Activated T-cell treated with anti-CD3 and anti-CD28 coated beads, Interleukin-2, amount 50 U/mL, for 24 hours (primary cell): ENCODE results near the gene ANKRD24.
"Not testable (repeated sequence)": the region's sequence is repeated elsewhere in the genome, so short reads cannot be mapped to it uniquely, and the experiment has no call there.

Source experiments
- DNase-seq: peaks from one replicate; pipeline ENCODE4 v3.0.0-alpha.2; 2020
- H3K27ac Mint-ChIP-seq: 2 replicates; pipeline ENCODE4 v1.8.0; 2020; ENCODE audit warnings: mild to moderate bottlenecking, mixed read lengths
- H3K27me3 Mint-ChIP-seq: 2 replicates; pipeline ENCODE4 v1.8.0; 2020; ENCODE audit warnings: mixed read lengths
- H3K36me3 Mint-ChIP-seq: 2 replicates; pipeline ENCODE4 v1.8.0; 2020; ENCODE audit warnings: low read depth, mixed read lengths
- H3K4me1 Mint-ChIP-seq: 2 replicates; pipeline ENCODE4 v1.8.0; 2020; ENCODE audit warnings: low read depth, mixed read lengths
- H3K4me3 Mint-ChIP-seq: 2 replicates; pipeline ENCODE4 v1.8.0; 2020; ENCODE audit warnings: mild to moderate bottlenecking, moderate library complexity, mixed read lengths
- H3K9me3 Mint-ChIP-seq: 2 replicates; pipeline ENCODE4 v1.8.0; 2020; ENCODE audit warnings: mixed read lengths

Gene ANKRD24

DNA sequence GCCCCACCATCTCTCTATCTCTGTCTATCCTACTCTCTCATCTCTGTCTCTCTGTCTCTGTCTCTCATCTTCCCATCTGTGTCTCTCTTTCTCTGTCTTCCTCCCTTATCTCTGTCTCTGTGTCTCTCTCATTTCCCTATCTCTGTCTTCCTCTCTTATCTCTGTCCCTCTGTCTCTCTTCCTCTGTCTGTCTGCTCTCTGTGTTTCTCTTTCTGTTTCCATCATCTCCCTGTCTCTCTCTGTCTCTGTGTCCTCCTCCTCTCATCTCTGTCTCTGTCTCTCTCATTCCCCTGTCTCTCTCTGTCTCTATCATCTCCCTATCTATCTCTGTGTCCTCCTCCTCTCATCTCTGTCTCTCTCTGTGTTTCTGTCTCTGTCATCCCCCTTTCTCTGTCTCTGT lies 45.3 kb downstream of the ANKRD24 start:
- Mint-ChIP-seq H3K27me3 (peaks cover 16% of the 10 kb centered on the region), H3K4me1 (peaks cover 1% of the 10 kb centered on the region), H3K36me3 (no peaks in the 10 kb centered on the region), H3K9me3 (no peaks in the 10 kb centered on the region), H3K4me3 (no peak overlapping the region), H3K27ac (no peak overlapping the region)
- no peak for DNase-seq

DNA sequence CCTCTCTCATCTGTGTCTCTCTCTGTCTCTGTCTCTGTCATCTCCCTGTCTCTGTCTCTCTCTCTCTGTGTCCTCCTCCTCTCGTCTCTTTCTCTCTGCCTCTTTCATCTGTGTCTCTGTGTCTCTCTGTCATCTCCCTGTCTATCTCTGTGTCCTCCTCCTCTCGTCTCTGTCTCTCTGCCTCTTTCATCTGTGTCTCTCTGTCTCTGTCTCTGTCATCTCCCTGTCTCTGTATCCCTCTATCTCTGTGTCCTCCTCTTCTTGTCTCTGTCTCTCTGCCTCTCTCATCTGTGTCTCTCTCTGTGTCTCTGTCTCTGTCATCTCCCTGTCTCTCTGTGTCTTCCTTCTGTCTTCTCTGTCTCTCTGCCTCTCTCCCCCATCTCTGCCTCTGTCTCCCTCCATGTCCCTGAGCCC lies 46.3 kb downstream of the ANKRD24 start:
- Mint-ChIP-seq H3K36me3 (no peaks in the 10 kb centered on the region), H3K27me3 (peaks cover 21% of the 10 kb centered on the region), H3K27ac (no peak overlapping the region), H3K4me3 (no peak overlapping the region), H3K4me1 (peaks cover 1% of the 10 kb centered on the region), H3K9me3 (no peaks in the 10 kb centered on the region)
- DNase-seq = no peak

DNA sequence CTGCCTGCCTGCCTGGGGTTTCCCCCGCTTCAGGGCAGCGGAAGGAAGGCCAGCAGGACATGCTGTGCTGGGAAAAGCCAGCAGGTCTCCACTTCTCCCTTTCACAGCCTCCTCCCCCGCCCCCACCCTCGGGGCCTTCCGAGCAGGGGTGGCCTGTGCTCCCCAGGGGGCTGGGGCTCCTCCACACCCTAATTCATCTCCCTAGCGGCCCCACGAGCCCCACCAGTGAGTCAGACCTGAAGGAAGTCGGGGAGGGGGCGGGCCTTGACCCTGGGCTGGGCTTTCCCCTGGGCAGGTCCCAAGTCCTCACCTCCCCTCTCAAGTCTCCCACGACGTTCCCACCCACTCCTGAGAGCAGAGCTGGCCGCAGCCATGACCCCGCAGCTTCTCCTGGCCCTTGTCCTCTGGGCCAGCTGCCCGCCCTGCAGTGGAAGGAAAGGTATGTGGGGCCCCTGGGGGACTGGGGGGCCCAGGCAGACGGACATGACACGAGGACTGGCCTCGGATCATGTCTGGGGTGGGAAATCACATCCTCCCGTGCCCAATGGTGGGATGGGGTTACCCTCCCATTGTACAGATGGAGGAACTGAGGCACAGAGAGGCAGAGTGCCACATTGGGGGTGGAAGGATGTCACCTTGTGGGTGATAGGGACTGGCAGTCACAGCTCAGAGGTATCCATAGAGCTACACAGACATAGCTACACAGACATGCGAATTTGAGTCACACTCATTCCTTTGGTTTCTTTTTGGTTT lies 46.9 kb downstream of the ANKRD24 start, which contains the start of gene EBI3:
TSS of gene EBI3 (plus strand) at position 345 of the 753 bp plus-strand sequence. CDS start at position 373, 28 bp downstream.
- H3K4me3 Mint-ChIP-seq = no peak within 1 kb of the TSS
- no peak within 1 kb of the TSS for H3K27ac Mint-ChIP-seq
- H3K4me1 Mint-ChIP-seq = peaks cover 1% of the 10 kb centered on the region
- H3K36me3 Mint-ChIP-seq = no peaks in the 10 kb centered on the region
- peaks cover 23% of the 10 kb centered on the region for H3K27me3 Mint-ChIP-seq
- peak; percentile 71 for DNase-seq
- no peaks in the 10 kb centered on the region for H3K9me3 Mint-ChIP-seq

DNA sequence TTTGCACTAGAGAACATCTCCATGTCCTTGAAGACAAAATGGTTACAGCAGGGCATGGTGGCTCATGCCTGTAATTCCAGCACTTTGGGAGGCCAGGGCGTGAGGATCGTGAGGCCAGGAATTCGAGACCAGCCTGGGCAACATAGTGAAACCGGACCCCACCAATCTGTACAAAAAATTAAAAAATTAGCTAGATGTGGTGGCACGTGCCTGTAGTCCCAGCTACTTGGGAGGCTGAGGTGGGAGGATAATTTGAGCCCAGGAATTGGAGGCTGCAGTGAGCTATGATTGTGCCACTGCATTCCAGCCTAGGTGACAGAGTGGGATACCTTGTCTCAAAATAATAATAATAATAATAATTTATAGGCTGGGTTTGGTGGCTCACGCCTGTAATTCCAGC lies 47.7 kb downstream of the ANKRD24 start:
- H3K36me3 Mint-ChIP-seq, H3K27ac Mint-ChIP-seq, H3K4me1 Mint-ChIP-seq, H3K4me3 Mint-ChIP-seq, H3K9me3 Mint-ChIP-seq, DNase-seq: not testable (repeated sequence)
- peaks cover 23% of the 10 kb centered on the region for H3K27me3 Mint-ChIP-seq

DNA sequence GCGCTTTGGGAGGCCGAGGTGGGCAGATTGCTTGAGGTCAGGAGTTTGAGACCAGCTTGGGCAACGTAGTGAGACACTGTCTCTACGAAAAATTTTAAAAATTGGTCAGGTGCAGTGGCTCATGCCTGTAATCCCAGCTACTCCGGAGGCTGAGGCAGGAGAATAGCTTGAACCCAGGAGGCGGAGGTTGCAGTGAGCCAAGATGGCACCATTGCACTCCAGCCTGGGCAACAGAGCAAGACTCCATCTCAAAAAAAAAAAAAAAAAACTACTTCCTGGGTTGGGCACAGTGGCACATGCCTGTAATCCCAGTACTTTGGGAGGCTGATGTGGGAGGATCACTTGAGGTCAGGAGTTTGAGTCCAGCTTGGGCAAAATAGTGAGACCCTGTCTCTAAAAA lies 49.0 kb downstream of the ANKRD24 start:
- not testable (repeated sequence) for H3K4me1 Mint-ChIP-seq, H3K36me3 Mint-ChIP-seq, H3K4me3 Mint-ChIP-seq, H3K9me3 Mint-ChIP-seq, DNase-seq, H3K27ac Mint-ChIP-seq
- peaks cover 23% of the 10 kb centered on the region for H3K27me3 Mint-ChIP-seq

DNA sequence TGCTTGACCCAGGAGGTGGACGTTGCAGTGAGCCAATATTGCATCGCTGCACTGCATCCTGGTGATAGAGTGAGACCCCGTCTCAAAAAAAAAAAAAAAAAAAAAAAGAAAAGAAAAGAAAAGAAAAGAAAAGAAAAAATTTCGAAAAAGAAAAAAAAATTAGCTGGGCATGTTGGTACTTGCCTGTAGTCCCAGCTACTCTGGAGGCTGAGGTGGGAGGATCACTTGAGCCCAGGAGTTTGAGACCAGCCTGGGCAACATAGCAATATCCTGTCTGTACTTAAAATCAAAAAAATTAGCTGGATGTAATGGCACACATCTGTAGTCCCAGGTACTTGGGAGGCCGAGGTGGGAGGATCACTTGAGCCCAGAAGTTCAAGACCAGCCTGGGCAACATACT lies 49.6 kb downstream of the ANKRD24 start:
- not testable (repeated sequence) for H3K4me3 Mint-ChIP-seq, H3K4me1 Mint-ChIP-seq, H3K27ac Mint-ChIP-seq, H3K9me3 Mint-ChIP-seq, H3K36me3 Mint-ChIP-seq, DNase-seq
- H3K27me3 Mint-ChIP-seq = peaks cover 23% of the 10 kb centered on the region

DNA sequence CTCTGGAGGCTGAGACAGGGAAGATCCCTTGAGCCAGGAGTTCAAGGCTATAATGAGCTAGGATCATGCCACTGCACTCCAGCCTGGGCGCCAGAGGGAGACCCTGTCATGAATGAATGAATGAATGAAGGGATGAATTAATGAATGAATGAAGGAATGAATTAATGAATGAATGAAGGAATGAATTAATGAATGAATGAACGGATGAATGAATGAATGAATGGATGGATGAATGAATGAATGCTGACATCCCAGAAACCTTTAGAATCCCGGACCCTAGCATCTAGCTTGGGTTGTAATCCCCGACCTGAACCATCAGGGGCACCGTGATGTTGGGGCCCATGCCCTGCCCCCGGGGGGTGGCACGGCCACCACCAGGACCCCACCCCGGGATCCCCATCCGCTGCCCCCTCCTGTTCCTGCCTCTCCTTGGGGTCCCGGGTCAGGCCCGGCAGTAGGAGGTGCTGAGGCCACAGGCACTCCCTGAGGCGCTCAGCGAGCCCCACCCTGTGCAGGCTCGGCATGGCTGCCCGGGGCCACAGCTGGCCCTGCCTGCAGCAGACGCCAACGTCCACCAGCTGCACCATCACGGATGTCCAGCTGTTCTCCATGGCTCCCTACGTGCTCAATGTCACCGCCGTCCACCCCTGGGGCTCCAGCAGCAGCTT lies 50.3 kb downstream of the ANKRD24 start:
- H3K9me3 Mint-ChIP-seq = no peaks in the 10 kb centered on the region
- no peaks in the 10 kb centered on the region for H3K4me1 Mint-ChIP-seq
- DNase-seq = no peak
- H3K27me3 Mint-ChIP-seq = peaks cover 23% of the 10 kb centered on the region
- H3K36me3 Mint-ChIP-seq = no peaks in the 10 kb centered on the region
- H3K4me3 Mint-ChIP-seq = no peak overlapping the region
- H3K27ac Mint-ChIP-seq = no peak overlapping the region

DNA sequence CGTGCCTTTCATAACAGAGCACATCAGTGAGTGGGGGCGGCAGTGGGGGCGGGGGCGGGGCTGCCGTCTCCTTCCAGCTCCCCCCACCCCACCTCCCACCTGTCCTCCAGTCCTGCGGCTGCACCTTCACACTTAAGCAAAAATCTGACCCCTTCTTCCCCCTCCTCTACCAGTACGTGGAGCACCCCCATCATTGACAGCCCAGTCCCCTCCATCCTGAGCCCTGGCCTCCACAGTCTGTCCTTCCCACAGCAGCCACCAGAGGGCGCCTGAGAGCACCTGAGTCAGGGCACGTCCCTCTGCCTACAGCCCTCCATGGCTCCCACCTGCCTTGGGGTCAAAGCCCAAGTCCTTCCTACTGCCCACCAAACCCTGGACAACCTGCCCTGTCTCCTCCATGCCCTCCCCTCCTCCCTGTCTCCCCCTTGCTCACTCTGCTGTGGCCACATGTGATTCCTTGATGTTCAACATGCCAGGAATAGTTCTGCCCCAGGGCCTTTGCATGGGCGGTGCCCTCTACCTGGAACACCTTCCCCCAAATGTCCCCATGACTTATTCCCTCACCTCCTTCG lies 50.9 kb downstream of the ANKRD24 start:
- Mint-ChIP-seq H3K9me3 (no peaks in the 10 kb centered on the region), H3K27me3 (peaks cover 23% of the 10 kb centered on the region), H3K36me3 (no peaks in the 10 kb centered on the region), H3K27ac (no peak overlapping the region), H3K4me1 (no peaks in the 10 kb centered on the region), H3K4me3 (no peak overlapping the region)
- DNase-seq = peak; percentile 81

DNA sequence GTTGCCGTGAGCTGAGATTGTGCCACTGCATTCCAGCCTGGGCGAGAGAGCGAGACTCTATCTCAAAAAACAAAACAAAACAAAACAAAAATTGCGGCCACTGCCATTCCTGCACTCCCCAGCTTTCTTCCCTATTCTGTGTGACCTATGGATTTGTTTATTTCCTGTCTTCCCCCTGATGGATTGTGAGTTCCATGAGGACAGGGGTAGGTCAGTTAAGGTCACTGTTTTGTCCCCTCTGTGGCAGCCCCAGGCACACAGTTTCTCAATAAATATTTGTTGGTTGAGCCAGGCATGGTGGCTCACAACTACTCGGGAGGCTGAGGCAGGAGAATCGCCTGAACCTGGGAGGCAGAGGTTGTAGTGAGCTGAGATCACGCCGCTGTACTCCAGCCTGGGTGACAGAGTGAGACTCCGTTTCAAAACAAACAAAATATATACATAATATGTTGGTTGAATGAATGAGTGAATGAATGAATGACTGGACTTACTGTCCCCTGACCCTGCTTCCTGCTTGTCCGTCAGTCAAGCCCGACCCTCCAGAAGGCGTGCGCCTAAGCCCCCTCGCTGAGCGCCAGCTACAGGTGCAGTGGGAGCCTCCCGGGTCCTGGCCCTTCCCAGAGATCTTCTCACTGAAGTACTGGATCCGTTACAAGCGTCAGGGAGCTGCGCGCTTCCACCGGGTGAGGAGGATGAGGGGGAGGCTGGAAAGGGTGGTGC lies 51.8 kb downstream of the ANKRD24 start:
- DNase-seq = no peak
- no peaks in the 10 kb centered on the region for H3K4me1 Mint-ChIP-seq
- no peaks in the 10 kb centered on the region for H3K36me3 Mint-ChIP-seq
- H3K9me3 Mint-ChIP-seq = no peaks in the 10 kb centered on the region
- no peak overlapping the region for H3K27ac Mint-ChIP-seq
- H3K4me3 Mint-ChIP-seq = no peak overlapping the region
- peaks cover 23% of the 10 kb centered on the region for H3K27me3 Mint-ChIP-seq

DNA sequence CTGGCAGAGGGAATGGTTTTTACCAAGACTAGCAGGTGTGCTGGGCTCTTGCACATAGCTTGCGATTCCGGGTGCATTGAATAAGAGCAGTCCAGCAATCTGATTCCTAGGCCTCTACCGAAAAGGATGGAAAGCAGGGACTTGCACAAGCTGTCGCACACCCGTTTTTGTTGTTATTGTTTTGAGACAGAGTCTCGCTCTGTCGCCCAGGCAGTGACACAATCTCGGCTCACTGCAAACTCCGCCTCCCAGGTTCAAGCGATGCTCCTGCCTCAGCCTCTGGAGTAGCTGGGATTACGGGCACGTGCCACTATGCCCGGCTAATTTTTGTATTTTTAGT lies 52.3 kb downstream of the ANKRD24 start:
- Mint-ChIP-seq H3K9me3 (no peaks in the 10 kb centered on the region), H3K27ac (no peak overlapping the region), H3K4me1 (no peaks in the 10 kb centered on the region), H3K27me3 (peaks cover 18% of the 10 kb centered on the region), H3K36me3 (no peaks in the 10 kb centered on the region), H3K4me3 (no peak overlapping the region)
- no peak for DNase-seq

DNA sequence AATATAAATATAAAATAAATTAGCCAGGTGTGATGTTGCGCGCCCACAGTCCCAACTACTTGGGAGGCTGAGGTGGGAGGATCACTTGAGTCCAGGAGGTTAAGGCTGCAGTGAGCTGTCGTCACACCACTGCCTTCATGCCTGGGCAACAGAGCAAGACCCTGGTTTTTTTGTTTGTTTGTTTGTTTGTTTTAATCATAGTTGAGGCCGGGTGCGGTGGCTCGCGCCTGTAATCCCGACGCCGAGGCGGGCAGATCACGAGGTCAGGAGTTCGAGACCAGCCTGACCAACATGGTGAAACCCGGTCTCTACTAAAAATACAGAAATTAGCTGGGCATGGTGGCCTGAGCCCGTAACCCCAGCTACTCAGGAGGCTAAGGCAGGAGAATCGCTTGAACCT lies 55.0 kb downstream of the ANKRD24 start:
- not testable (repeated sequence) for H3K4me1 Mint-ChIP-seq, H3K27me3 Mint-ChIP-seq, H3K4me3 Mint-ChIP-seq, H3K36me3 Mint-ChIP-seq, H3K27ac Mint-ChIP-seq, DNase-seq, H3K9me3 Mint-ChIP-seq

DNA sequence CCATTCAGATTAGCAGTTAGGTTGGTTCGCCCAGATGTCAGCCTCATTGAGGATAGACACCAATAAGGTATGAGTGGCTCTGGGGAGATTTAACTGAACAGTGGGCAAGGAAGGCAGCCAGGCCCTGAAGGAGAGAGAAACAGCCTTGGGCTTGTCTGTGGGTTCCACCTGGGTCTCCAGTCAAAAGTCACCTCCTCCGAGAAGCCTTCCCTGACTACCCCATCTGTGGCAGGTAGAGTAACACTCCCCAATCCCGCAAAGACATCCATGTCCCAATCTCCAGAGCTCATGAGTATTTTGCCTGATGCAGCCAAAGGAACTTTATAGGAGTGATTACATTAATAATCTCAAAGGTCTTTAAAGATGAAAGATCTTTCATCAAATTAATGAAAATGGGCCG lies 56.3 kb downstream of the ANKRD24 start:
- H3K27ac Mint-ChIP-seq = no peak overlapping the region
- H3K36me3 Mint-ChIP-seq = no peaks in the 10 kb centered on the region
- H3K27me3 Mint-ChIP-seq = peaks cover 2% of the 10 kb centered on the region
- H3K9me3 Mint-ChIP-seq = peaks cover 5% of the 10 kb centered on the region
- DNase-seq = no peak
- H3K4me3 Mint-ChIP-seq = no peak overlapping the region
- H3K4me1 Mint-ChIP-seq = no peaks in the 10 kb centered on the region

DNA sequence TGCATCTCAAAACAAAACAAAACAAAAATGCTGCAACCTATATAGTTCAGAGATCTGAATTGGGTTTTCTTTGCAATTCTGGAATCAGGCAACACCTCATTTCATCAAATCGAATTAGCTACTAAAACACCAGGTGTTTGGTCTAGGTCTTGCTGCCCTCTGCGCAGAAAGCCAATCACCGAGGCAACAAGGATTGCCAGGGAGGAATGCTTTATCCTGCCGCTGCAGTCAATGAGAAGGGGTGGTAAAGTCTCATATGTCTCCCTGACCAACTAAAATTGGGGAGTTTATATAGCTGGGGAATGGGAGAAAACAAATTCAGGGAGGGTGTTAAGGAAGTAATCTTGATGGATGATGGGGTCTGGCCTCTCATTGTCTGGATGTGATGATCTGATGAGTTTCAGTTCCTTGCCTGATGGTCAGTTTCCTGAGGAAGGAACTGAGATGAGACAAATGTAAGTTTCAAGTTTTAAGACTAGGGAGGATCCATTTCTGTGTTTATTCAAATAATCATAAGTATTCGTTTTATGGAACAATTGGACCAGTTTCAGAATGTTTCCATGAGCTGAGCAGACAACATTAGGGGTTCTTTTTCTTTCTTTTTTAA lies 59.4 kb downstream of the ANKRD24 start:
- no peak for DNase-seq

DNA sequence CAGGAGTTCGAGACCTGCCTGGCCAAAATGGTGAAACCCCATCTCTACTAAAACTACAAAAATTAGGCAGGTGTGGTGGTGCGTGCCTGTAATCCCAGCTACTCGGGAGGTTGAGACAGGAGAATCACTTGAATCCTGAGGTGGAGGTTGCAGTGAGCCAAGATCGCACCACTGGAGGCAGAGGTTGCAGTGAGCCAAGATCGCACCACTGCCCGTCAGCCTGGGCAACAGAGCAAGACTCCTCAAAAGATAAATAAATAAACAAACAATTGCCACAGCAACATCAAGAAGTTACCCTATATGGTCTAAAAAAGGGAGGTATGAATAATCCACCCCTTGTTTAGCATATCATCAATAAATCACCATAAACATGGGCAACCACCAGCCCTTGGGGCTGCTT lies 63.4 kb downstream of the ANKRD24 start:
- not testable (repeated sequence) for DNase-seq, H3K9me3 Mint-ChIP-seq, H3K27me3 Mint-ChIP-seq
- Mint-ChIP-seq H3K36me3 (peaks cover 34% of the 10 kb centered on the region), H3K4me3 (peak overlapping the region; percentile 86), H3K4me1 (peaks cover 21% of the 10 kb centered on the region), H3K27ac (peak overlapping the region; percentile 98)

More for the DNA sequence above, 59.4 kb downstream of the ANKRD24 start:
- peaks cover under 1% of the 10 kb centered on the region for H3K36me3 Mint-ChIP-seq
- H3K27me3 Mint-ChIP-seq = no peaks in the 10 kb centered on the region
- peaks cover 5% of the 10 kb centered on the region for H3K9me3 Mint-ChIP-seq
- H3K4me3 Mint-ChIP-seq = no peak overlapping the region
- peaks cover 6% of the 10 kb centered on the region for H3K4me1 Mint-ChIP-seq
- no peak overlapping the region for H3K27ac Mint-ChIP-seq
